NCI-H446 treated with DMSO at 0.1 percent for 48 hours (cell line): ENCODE data around the gene CRADD.
"Not testable (repeated sequence)": the region's sequence is repeated elsewhere in the genome, so short reads cannot be mapped to it uniquely, and the experiment has no call there.

Experiments
- DNase-seq: peaks from one replicate; lab custom pipeline; 2025; lab: John Stamatoyannopoulos, UW

CRADD gene

GRCh38 chr12:93737457-93738198 is 60.5 kb downstream of the CRADD start:
- DNase-seq, result no peak

GRCh38 chr12:93738199-93739058 is 61.3 kb downstream of the CRADD start:
- DNase-seq, result peak; percentile 64

GRCh38 chr12:93740751-93741150 is 63.6 kb downstream of the CRADD start:
- DNase-seq, result no peak

- DNase-seq, result no peak
Measured at GRCh38 chr12:93741659-93742109, 64.5 kb downstream of the CRADD start.

GRCh38 chr12:93742110-93742934 is 65.1 kb downstream of the CRADD start:
- DNase-seq, result peak; percentile 91

GRCh38 chr12:93743229-93743998 is 66.2 kb downstream of the CRADD start:
- no peak for DNase-seq

GRCh38 chr12:93743999-93744689 is 67.0 kb downstream of the CRADD start:
- peak; percentile 82 for DNase-seq

GRCh38 chr12:93745286-93745685 is 68.1 kb downstream of the CRADD start:
- no peak for DNase-seq

- DNase-seq, result no peak
Measured at GRCh38 chr12:93746572-93747168, 69.5 kb downstream of the CRADD start.

GRCh38 chr12:93748672-93749383 is 71.7 kb downstream of the CRADD start:
- peak; percentile 93 for DNase-seq

GRCh38 chr12:93749515-93749914 is 72.3 kb downstream of the CRADD start:
- DNase-seq, result no peak

- no peak for DNase-seq
Measured at GRCh38 chr12:93750056-93750455, 72.9 kb downstream of the CRADD start.

- DNase-seq, result no peak
Measured at GRCh38 chr12:93751864-93752610, 74.9 kb downstream of the CRADD start.

GRCh38 chr12:93753285-93753684 is 76.1 kb downstream of the CRADD start:
- DNase-seq, result no peak

GRCh38 chr12:93753838-93754429 is 76.8 kb downstream of the CRADD start:
- no peak for DNase-seq

- DNase-seq, result not testable (repeated sequence)
Measured at GRCh38 chr12:93754859-93755258, 77.7 kb downstream of the CRADD start.

- DNase-seq, result no peak
Measured at GRCh38 chr12:93756288-93756687, 79.1 kb downstream of the CRADD start.
